GM21723 (cell line): ENCODE results near the gene GNAQ.

ENCODE experiments used
- ATAC-seq: cut with Tn5 transposase; IDR thresholded peaks from one replicate; pipeline ENCODE4 v1.9.1; 2021; ENCODE audit warnings: mild to moderate bottlenecking, moderate library complexity; ENCODE audit not compliant: unreplicated experiment

Gene GNAQ

DNA sequence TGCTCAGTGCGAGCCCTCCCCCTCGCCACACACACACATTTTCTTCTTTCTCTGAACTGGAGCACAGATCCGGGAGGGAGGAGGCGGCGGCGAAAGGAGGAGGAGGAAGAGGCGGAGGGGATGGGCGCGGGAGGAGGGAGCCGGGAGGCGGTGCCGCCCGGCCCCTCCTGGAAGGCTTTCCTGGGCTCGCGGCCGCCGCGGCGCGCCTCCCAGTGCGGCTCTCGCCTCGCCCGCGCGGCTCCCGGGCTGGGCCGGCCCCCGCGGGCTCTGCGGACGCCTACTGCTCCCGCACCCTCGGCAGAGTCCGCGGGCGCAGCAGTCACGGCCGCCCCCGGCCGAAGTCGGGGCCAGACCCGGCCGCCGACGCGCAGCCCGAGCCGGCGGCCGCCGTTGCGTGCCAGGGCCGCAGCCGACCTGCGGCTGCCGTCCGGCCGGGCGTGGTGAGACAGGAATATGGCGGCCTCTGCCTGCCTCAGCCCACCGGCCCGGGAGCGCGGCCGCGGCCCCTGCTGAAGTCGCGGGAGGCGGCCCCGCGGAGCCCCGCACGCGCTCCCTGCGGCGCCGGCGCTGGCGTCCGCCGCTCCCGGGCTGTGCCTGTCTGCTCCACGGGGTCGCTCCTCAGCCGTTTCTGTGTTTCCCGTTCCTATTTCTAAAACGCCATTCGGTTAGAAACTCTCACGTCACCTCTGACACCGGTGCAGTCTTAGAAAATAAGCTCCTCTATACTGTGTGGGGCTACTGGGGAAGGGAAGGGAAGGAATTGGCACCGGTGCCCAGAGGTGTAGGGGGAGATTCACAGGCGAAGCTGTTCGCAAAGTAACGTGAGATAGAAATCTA lies 500 bp upstream of the GNAQ start:
- ATAC-seq, result no peak

- no peak for ATAC-seq
Observed at GRCh38 chr9:78030553-78031443, 813 bp downstream of the GNAQ start.

DNA sequence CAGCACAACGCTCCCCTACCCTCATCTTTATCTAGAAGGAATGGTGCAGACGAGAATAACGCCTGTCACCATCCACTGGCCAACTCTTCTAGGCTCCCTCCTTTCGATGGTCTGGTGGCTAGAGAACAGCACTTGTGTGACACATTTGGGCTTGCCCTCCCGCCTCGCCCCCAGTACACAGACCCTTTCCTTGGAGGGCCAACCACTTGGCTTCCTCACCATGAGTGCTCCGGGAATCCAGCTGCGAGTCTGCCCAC lies 1.4 kb downstream of the GNAQ start:
- no peak for ATAC-seq

- ATAC-seq, result no peak
Observed at GRCh38 chr9:78029551-78030295, 1.9 kb downstream of the GNAQ start.

GRCh38 chr9:78028926-78029325 lies 2.7 kb downstream of the GNAQ start:
- ATAC-seq, result no peak

DNA sequence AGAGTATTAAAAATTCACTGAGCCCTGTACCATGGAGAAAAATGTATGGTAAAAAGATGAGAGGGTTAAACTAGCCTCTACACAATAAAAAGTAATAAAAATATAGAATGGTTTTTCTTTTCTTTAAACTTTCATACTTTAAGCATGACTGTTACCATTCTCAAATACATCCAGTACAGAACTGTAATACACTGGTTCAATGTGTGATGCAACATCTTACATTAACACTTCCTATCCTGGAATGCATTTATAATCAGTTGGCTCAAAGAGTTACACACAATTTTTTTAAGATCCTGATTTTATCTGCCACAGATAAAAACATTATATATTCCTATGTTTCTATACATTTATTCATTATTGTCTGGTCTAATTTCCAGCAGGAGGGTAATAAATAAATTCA lies 4.7 kb downstream of the GNAQ start:
- no peak for ATAC-seq

DNA sequence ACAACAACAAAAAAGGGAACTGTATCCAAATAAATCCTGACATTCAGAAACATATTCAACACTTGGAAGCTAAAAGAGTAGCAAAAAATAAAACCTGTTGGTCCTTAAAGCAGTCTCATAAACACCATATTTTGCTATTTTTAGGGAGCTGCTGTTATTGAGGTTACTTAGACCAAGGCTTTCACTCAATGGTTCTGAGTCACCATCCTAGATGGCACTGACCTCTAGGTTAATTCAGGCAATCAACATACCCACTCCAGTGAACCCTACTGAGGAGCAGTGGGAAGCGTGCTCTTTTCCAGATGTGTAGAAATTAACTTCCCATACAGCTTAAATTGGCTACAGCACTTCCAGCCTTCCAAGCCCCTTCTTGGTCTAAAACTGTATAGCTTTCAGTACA lies 5.2 kb downstream of the GNAQ start:
- no peak for ATAC-seq

DNA sequence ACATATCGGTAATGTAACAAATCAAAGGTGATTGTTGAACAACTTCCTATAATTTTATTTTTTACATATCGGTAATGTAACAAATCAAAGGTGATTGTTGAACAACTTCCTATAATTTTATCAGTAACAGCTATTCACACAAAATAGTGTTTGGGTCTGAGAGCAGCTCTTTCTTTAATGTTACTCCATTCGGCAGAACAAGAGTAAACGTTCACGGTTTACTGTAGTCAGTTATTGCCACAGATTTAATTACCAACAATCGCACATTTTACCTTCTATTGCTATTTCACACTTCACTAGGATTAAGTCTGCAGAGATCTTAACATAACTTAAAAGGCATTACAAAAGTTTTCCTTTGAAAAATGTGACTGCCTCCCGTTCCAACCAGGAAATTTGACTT lies 6.4 kb downstream of the GNAQ start:
- ATAC-seq, result no peak

DNA sequence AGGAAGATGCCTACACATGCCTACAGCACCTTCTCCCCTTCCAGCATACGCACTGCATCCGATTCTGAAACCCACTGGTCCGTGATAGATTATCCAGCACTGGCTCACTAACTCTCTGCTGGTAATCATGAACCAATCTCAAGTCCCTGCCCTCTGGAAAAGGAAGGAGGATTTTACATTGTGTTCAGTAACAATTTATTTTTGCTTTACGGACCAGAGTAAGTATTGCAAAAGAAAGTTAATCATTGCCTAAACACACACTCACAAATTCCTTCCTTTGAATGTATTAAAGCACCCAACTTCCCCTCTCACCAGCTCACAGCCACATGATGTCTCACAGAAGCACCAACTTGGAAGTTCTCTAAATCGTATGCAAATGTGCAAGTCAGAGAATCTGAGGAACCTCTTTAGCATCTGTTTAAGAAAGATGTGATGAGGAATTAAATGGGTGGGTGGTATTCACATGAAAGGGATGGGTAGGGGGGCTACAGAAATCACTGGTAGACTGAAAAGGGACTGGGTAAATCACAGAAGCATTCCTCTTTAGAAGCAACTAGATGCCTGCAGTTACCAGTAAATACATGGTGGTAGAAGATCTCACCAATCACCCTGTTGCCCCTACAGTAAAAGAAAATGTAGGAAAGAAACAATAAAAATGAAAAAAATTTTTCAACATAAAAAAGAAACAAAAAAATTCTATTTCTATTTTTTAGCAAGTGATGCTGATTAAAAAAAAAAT lies 8.4 kb downstream of the GNAQ start:
- ATAC-seq, result no peak

DNA sequence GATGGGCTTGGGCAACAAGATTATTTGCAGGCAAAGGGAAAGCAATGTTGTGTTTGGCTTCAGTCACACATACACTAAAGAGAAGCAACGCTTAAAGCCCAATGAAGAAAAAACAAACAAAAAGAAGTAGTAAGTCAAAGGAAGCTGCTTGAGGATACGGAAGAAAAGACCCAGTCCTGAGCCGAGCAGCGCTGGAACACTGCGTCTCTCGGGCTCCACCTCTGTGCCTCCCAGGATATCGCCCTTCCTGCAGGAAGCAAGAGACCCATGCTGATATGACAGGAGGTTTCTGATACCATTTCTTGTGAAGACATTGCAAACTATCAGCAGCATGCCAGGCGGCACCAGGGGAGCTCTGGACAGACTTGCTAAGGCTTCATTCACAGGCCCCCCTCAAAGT lies 9.9 kb downstream of the GNAQ start:
- ATAC-seq, result no peak

GRCh38 chr9:78017190-78017693 lies 14.4 kb downstream of the GNAQ start:
- no peak for ATAC-seq

GRCh38 chr9:78015241-78015640 lies 16.4 kb downstream of the GNAQ start:
- no peak for ATAC-seq

GRCh38 chr9:78014776-78015175 lies 16.8 kb downstream of the GNAQ start:
- no peak for ATAC-seq

GRCh38 chr9:78013934-78014333 lies 17.7 kb downstream of the GNAQ start:
- no peak for ATAC-seq

GRCh38 chr9:78011049-78011448 lies 20.6 kb downstream of the GNAQ start:
- no peak for ATAC-seq

- ATAC-seq, result no peak
Observed at GRCh38 chr9:78010445-78010844, 21.2 kb downstream of the GNAQ start.

- ATAC-seq, result no peak
Observed at GRCh38 chr9:78009186-78009585, 22.4 kb downstream of the GNAQ start.

DNA sequence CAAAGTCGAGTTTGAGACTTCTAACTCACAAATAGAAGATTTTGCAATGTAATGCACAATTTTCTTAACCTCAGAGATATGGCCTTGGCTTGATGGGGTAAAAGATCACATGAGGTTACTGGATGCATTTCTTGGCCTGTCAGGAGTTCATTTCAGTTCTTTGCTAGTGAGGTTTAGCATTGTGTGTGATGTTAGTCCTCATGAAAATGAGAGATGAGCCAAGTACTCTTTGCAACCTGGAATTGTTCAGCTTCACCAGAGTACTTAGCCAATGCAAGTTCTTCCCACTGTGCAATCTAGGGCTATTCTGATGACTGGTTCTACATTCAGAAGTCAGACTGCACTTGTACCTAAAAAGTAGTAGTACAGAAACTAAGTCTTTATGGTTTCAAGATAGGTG lies 24.9 kb downstream of the GNAQ start:
- no peak for ATAC-seq

- ATAC-seq, result no peak
Observed at GRCh38 chr9:78005231-78006002, 26.2 kb downstream of the GNAQ start.
